Natural killer cell (primary cell): ENCODE measurements around the gene SLC5A9. TPM values are rescaled to one million over a fixed set of nuclear protein-coding genes. Genes with fewer than 3 reads are reported as not detected.

Experiments
- ATAC-seq, 3 donors: fragments of 150-1000 bp in 2 of 3; fragments of 200-7000 bp in 1 of 3; cut with Tn5 transposase; 1 replicate in 1 of 3; 2 replicates in 2 of 3; pipeline ENCODE4 v1.10.0; 2021; ENCODE audit warnings: mild to moderate bottlenecking in 2 of 3, moderate library complexity in 2 of 3
- DNase-seq, 2 donors: peaks; one replicate each; pipeline versions ENCODE4 v3.0.0 to v3.0.0-alpha.2; 2013 to 2021; ENCODE audit warnings: mixed read lengths in 1 of 2
- H3K27ac ChIP-seq: one replicate; pipeline ENCODE4 v1.5.1; 2013; ENCODE audit warnings: mild to moderate bottlenecking, low read length
- H3K27me3 ChIP-seq: one replicate; pipeline ENCODE4 v1.6.1; 2013; ENCODE audit warnings: low read length; ENCODE audit not compliant: control insufficient read depth, insufficient read depth
- H3K36me3 ChIP-seq: one replicate; pipeline ENCODE4 v1.6.1; 2013; ENCODE audit warnings: low read length; ENCODE audit not compliant: control insufficient read depth, insufficient read depth
- H3K4me1 ChIP-seq: one replicate; pipeline ENCODE4 v1.6.1; 2013; ENCODE audit warnings: low read length; ENCODE audit not compliant: control insufficient read depth, insufficient read depth
- H3K4me3 ChIP-seq: one replicate; pipeline ENCODE4 v1.5.1; 2013; ENCODE audit warnings: low read length
- H3K9me3 ChIP-seq: one replicate; pipeline ENCODE4 v1.6.1; 2013; ENCODE audit warnings: low read length; ENCODE audit not compliant: control insufficient read depth, insufficient read depth
- H3K27ac Mint-ChIP-seq, 2 donors: one replicate each; pipeline ENCODE4 v1.8.0; 2022; ENCODE audit warnings: mild to moderate bottlenecking in 2 of 2, mixed read lengths in 2 of 2, moderate library complexity in 1 of 2
- H3K27me3 Mint-ChIP-seq, 2 donors: one replicate each; pipeline ENCODE4 v1.8.0; 2022; ENCODE audit warnings: low read depth in 2 of 2, mixed read lengths in 2 of 2
- H3K36me3 Mint-ChIP-seq: one replicate; pipeline ENCODE4 v1.8.0; 2022; ENCODE audit warnings: mixed read lengths
- H3K4me1 Mint-ChIP-seq, 2 donors: one replicate each; pipeline ENCODE4 v1.8.0; 2022; ENCODE audit warnings: mixed read lengths in 2 of 2
- H3K4me3 Mint-ChIP-seq: one replicate; pipeline ENCODE4 v1.8.0; 2022; ENCODE audit warnings: mild to moderate bottlenecking, moderate library complexity, mixed read lengths
- H3K9me3 Mint-ChIP-seq, 2 donors: one replicate each; pipeline ENCODE4 v1.8.0; 2022; ENCODE audit warnings: mixed read lengths in 2 of 2
- CTCF ChIP-seq: fragments of 200-600 bp; IDR thresholded peaks from one replicate; pipeline ENCODE4 v1.8.0; 2022; ENCODE audit warnings: antibody characterized with exemption
- whole genome bisulfite sequencing: methylation state at CpG from one replicate; pipeline ENCODE4 v1.1.7; 2013; ENCODE audit warnings: missing lambda C conversion rate; ENCODE audit not compliant: insufficient coverage; 5-methylcytosine and 5-hydroxymethylcytosine counted together
- intact Hi-C: fragments of 100-400 bp; cut with micrococcal nuclease; formaldehyde crosslinking; loops from one replicate; pipeline ENCODE4 v1.14.2; 2022
- total RNA-seq, 4 donors: library from RNA; stranded (reverse); fragments of 120-200 nt in 1 of 4; gene quantifications; one replicate each; pipeline versions ENCODE4 v1.2.3 to v1.2.4, GENCODE V29; 2013 to 2022

The SLC5A9 gene
- total RNA-seq, 3 donors from 2014 or later (not counting 1 experiment from before 2014, with no cell fraction given): not detected

GRCh38 chr1:48225579-48225978 is 3.1 kb downstream of the SLC5A9 start:
- H3K27me3 Mint-ChIP-seq: no peaks in the 10 kb centered on the region
- H3K27me3 ChIP-seq: no peaks in the 10 kb centered on the region
- H3K36me3 Mint-ChIP-seq: no peaks in the 10 kb centered on the region
- H3K9me3 Mint-ChIP-seq: no peaks in the 10 kb centered on the region
- H3K27ac ChIP-seq: no peak overlapping the region
- peaks cover 45% of the 10 kb centered on the region for H3K4me1 ChIP-seq
- H3K4me3 Mint-ChIP-seq: peak overlapping the region; percentile 0
- no peak for DNase-seq
- no peaks in the 10 kb centered on the region for H3K9me3 ChIP-seq
- TF ChIP-seq CTCF: no peak
- 65% methylated on average over 6 of the region's 6 CpGs for WGBS
- peak overlapping the region; percentile 7 to 30 for H3K27ac Mint-ChIP-seq
- intact Hi-C loops: no loop called here
- peak in 1 of 3 donors; percentile 27 for ATAC-seq
- H3K4me1 Mint-ChIP-seq: peaks cover 14 to 16% of the 10 kb centered on the region in 2 donors
- H3K4me3 ChIP-seq: no peak overlapping the region
- H3K36me3 ChIP-seq: no peaks in the 10 kb centered on the region

GRCh38 chr1:48227165-48228013 is 4.9 kb downstream of the SLC5A9 start:
- Histone ChIP-seq H3K27ac (peak overlapping the region; percentile 70), H3K9me3 (no peaks in the 10 kb centered on the region), H3K27me3 (no peaks in the 10 kb centered on the region), H3K4me3 (no peak overlapping the region), H3K36me3 (no peaks in the 10 kb centered on the region), H3K4me1 (peaks cover 42% of the 10 kb centered on the region)
- ATAC-seq (peak; percentile 65 to 72 (median 71)), DNase-seq (peak in 1 of 2 donors; percentile 52)
- no peaks in the 10 kb centered on the region for H3K36me3 Mint-ChIP-seq
- H3K27ac Mint-ChIP-seq: no peak overlapping the region
- peaks cover 11 to 14% of the 10 kb centered on the region in 2 donors for H3K4me1 Mint-ChIP-seq
- no peaks in the 10 kb centered on the region for H3K27me3 Mint-ChIP-seq
- no peak overlapping the region for H3K4me3 Mint-ChIP-seq
- no peaks in the 10 kb centered on the region for H3K9me3 Mint-ChIP-seq
- intact Hi-C loops: no loop called here
- no peak for TF ChIP-seq CTCF
- 58% methylated on average over 7 of the region's 10 CpGs for WGBS

GRCh38 chr1:48228156-48228555 is 5.6 kb downstream of the SLC5A9 start:
- no peak for TF ChIP-seq CTCF

More at GRCh38 chr1:48228156-48228555, 5.6 kb downstream of the SLC5A9 start:
- intact Hi-C loops: no loop called here
- Mint-ChIP-seq H3K27ac (no peak overlapping the region), H3K36me3 (no peaks in the 10 kb centered on the region), H3K4me3 (no peak overlapping the region), H3K4me1 (peaks cover 5 to 14% of the 10 kb centered on the region in 2 donors), H3K27me3 (no peaks in the 10 kb centered on the region), H3K9me3 (no peaks in the 10 kb centered on the region)
- no peak for DNase-seq
- ATAC-seq: peak in 2 of 3 donors; percentile 56 to 58
- H3K27me3 ChIP-seq: no peaks in the 10 kb centered on the region
- no peak overlapping the region for H3K4me3 ChIP-seq
- H3K36me3 ChIP-seq: no peaks in the 10 kb centered on the region
- H3K9me3 ChIP-seq: no peaks in the 10 kb centered on the region
- H3K27ac ChIP-seq: peak overlapping the region; percentile 70
- H3K4me1 ChIP-seq: peaks cover 42% of the 10 kb centered on the region
- WGBS: 95% methylated on average over 5 of the region's 5 CpGs
